Spleen (tissue), 7 donors: ENCODE measurements around the gene CCDC73.

Source experiments
- POLR2A ChIP-seq, 3 donors: fragments of 450-650 bp; IDR thresholded peaks; one replicate each; pipeline ENCODE4 v1.5.1; 2017; ENCODE audit warnings: antibody characterized with exemption in 3 of 3, mild to moderate bottlenecking in 1 of 3
- POLR2AphosphoS5 ChIP-seq, 3 donors: sonication (generic); formaldehyde crosslinking; IDR thresholded peaks; one replicate each; pipeline ENCODE4 v1.5.1; 2017; ENCODE audit warnings: antibody characterized with exemption in 3 of 3
- TF ChIP-seq, protein P1 (sequence below), 11 experiments: fragments of 200-600 bp in 7 of 11; fragments of 450-650 bp in 4 of 11; sonication (generic) in 4 of 11; IDR thresholded peaks in 8 of 11; conservative IDR thresholded peaks in 3 of 11; 1 replicate in 7 of 11; 2 replicates in 4 of 11; pipeline versions ENCODE4 v1.4.0 to v1.8.0; 2016 to 2021; ENCODE audit warnings: antibody characterized with exemption in 11 of 11, inconsistent platforms in 4 of 11, mild to moderate bottlenecking in 1 of 11
- donor health status: DM: no; HTN: no; CAD: no; lungs with moderate emphysema.
- donor health status: DM: no; HTN: no; CAD: no.
- donor health status: DM: no; HTN: no; CAD: no.

DNA sequence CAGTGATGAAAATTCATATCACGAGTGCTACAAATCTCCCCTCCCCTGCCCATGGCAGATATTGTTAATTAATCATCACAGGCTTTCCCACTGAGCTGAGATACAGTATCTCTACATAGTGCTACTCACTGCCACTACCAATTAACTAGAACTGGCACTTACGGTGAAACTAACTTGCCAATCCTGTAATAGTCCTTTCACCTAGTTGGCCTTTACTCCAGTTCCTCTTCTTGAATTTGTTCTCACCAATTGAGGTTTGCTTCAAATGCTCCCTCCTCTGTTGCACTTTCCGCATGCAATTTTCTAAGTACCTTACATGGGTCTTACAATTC, 23.4 kb upstream of the CCDC73 start:
- TF ChIP-seq, protein P1, sequence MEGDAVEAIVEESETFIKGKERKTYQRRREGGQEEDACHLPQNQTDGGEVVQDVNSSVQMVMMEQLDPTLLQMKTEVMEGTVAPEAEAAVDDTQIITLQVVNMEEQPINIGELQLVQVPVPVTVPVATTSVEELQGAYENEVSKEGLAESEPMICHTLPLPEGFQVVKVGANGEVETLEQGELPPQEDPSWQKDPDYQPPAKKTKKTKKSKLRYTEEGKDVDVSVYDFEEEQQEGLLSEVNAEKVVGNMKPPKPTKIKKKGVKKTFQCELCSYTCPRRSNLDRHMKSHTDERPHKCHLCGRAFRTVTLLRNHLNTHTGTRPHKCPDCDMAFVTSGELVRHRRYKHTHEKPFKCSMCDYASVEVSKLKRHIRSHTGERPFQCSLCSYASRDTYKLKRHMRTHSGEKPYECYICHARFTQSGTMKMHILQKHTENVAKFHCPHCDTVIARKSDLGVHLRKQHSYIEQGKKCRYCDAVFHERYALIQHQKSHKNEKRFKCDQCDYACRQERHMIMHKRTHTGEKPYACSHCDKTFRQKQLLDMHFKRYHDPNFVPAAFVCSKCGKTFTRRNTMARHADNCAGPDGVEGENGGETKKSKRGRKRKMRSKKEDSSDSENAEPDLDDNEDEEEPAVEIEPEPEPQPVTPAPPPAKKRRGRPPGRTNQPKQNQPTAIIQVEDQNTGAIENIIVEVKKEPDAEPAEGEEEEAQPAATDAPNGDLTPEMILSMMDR (IDR thresholded peaks at IDR 0.05 in 8 of 11, conservative IDR thresholded peaks at IDR 0.05 in 3 of 11) = no peak
- TF ChIP-seq POLR2AphosphoS5 (IDR thresholded peaks at IDR 0.05) = no peak
- no peak for TF ChIP-seq POLR2A (IDR thresholded peaks at IDR 0.05)
